ENCODE measurements around the gene GRIK2. TPM values are rescaled to one million over a fixed set of nuclear protein-coding genes. Genes with fewer than 3 reads are reported as not detected.

Gene GRIK2
- total RNA-seq, 1 experiment from 2014 or later, result 0.55 TPM

GRCh38 chr6:101992286-101992685, 598.8 kb downstream of the GRIK2 start:
- Histone ChIP-seq H4K20me1 (ENCODE audit: low read length) (no peaks in the 10 kb centered on the region), H3K4me3 (ENCODE audit: low read length) (no peak overlapping the region), H3K9me3 (ENCODE audit: low read length) (no peaks in the 10 kb centered on the region), H2AFZ (ENCODE audit: low read length) (no peak overlapping the region), H3K36me3 (ENCODE audit: low read depth, low read length) (no peaks in the 10 kb centered on the region), H3K27ac (ENCODE audit: low read length) (no peak overlapping the region), H3F3A (ENCODE audit: low read length, unreplicated experiment) (no peaks in the 10 kb centered on the region), H3K4me2 (ENCODE audit: low read length) (no peak overlapping the region), H3K27me3 (ENCODE audit: low read length) (no peaks in the 10 kb centered on the region), H3K9ac (ENCODE audit: low read length) (no peak overlapping the region), H3K79me2 (ENCODE audit: low read length) (no peaks in the 10 kb centered on the region), H3K4me1 (ENCODE audit: insufficient read depth, low read length) (no peaks in the 10 kb centered on the region), H3K9me2 (replicated peaks; ENCODE audit: low read length) (no peaks in the 10 kb centered on the region)
- DNase-seq (no peak), ATAC-seq (no peak)
- no TSS peak for BruUV-seq (replicated peaks)
- TF ChIP-seq CTCF (conservative IDR thresholded peaks at IDR 0.05; ENCODE audit: low read depth, low read length) (no peak), EZH2phosphoT487 (IDR thresholded peaks at IDR 0.05; ENCODE audit: borderline replicate concordance, low read length) (no peak)
- ChIA-PET CTCF (no interaction called here), POLR2A (ENCODE audit: unreplicated experiment) (no interaction called here)
- intact Hi-C loops (cut with micrococcal nuclease), result no loop called here

GRCh38 chr6:101994521-101994920, 601.0 kb downstream of the GRIK2 start:
- no peak overlapping the region for H3K27ac ChIP-seq (ENCODE audit: low read length)
- no TSS peak for BruUV-seq (replicated peaks)
- no peaks in the 10 kb centered on the region for H3K79me2 ChIP-seq (ENCODE audit: low read length)
- ATAC-seq (no peak), DNase-seq (no peak)
- H3F3A ChIP-seq (ENCODE audit: low read length, unreplicated experiment), result no peaks in the 10 kb centered on the region
- no peaks in the 10 kb centered on the region for H3K36me3 ChIP-seq (ENCODE audit: low read depth, low read length)
- ChIA-PET CTCF (no interaction called here), POLR2A (ENCODE audit: unreplicated experiment) (no interaction called here)
- H4K20me1 ChIP-seq (ENCODE audit: low read length), result no peaks in the 10 kb centered on the region
- no peaks in the 10 kb centered on the region for H3K27me3 ChIP-seq (ENCODE audit: low read length)
- no peak overlapping the region for H2AFZ ChIP-seq (ENCODE audit: low read length)
- H3K4me1 ChIP-seq (ENCODE audit: insufficient read depth, low read length), result no peaks in the 10 kb centered on the region
- no peak for TF ChIP-seq EZH2 (IDR thresholded peaks at IDR 0.05; ENCODE audit: low read length, unreplicated experiment)
- TF ChIP-seq CTCF (conservative IDR thresholded peaks at IDR 0.05; ENCODE audit: low read depth, low read length), result no peak
- no peak for TF ChIP-seq EZH2phosphoT487 (IDR thresholded peaks at IDR 0.05; ENCODE audit: borderline replicate concordance, low read length)
- H3K4me3 ChIP-seq (ENCODE audit: low read length), result no peak overlapping the region
- intact Hi-C loops (cut with micrococcal nuclease), result no loop called here
- no peak overlapping the region for H3K4me2 ChIP-seq (ENCODE audit: low read length)
- H3K9ac ChIP-seq (ENCODE audit: low read length), result no peak overlapping the region
- no peaks in the 10 kb centered on the region for H3K9me3 ChIP-seq (ENCODE audit: low read length)
- H3K9me2 ChIP-seq (replicated peaks; ENCODE audit: low read length), result no peaks in the 10 kb centered on the region

GRCh38 chr6:102015431-102015830, 621.9 kb downstream of the GRIK2 start:
- TF ChIP-seq EZH2phosphoT487 (IDR thresholded peaks at IDR 0.05; ENCODE audit: borderline replicate concordance, low read length) (no peak), EZH2 (IDR thresholded peaks at IDR 0.05; ENCODE audit: low read length, unreplicated experiment) (no peak), CTCF (conservative IDR thresholded peaks at IDR 0.05; ENCODE audit: low read depth, low read length) (no peak)
- H3K4me2 ChIP-seq (ENCODE audit: low read length), result no peak overlapping the region
- no peaks in the 10 kb centered on the region for H3K4me1 ChIP-seq (ENCODE audit: insufficient read depth, low read length)
- no peak overlapping the region for H2AFZ ChIP-seq (ENCODE audit: low read length)
- ChIA-PET CTCF (no interaction called here), POLR2A (ENCODE audit: unreplicated experiment) (no interaction called here)
- H3K9me3 ChIP-seq (ENCODE audit: low read length), result no peaks in the 10 kb centered on the region
- H3K79me2 ChIP-seq (ENCODE audit: low read length), result no peaks in the 10 kb centered on the region
- H3K27me3 ChIP-seq (ENCODE audit: low read length), result no peaks in the 10 kb centered on the region
- H3K4me3 ChIP-seq (ENCODE audit: low read length), result no peak overlapping the region
- intact Hi-C loops (cut with micrococcal nuclease), result no loop called here
- H3K9ac ChIP-seq (ENCODE audit: low read length), result no peak overlapping the region
- BruUV-seq (replicated peaks), result no TSS peak
- no peaks in the 10 kb centered on the region for H3F3A ChIP-seq (ENCODE audit: low read length, unreplicated experiment)
- no peaks in the 10 kb centered on the region for H3K36me3 ChIP-seq (ENCODE audit: low read depth, low read length)
- H3K9me2 ChIP-seq (replicated peaks; ENCODE audit: low read length), result no peaks in the 10 kb centered on the region
- no peaks in the 10 kb centered on the region for H4K20me1 ChIP-seq (ENCODE audit: low read length)
- no peak overlapping the region for H3K27ac ChIP-seq (ENCODE audit: low read length)
- DNase-seq (no peak), ATAC-seq (no peak)
